ENCODE measurements around the gene PPP1R26.
"Not testable (repeated sequence)": the region's sequence is repeated elsewhere in the genome, so short reads cannot be mapped to it uniquely, and the experiment has no call there.

PPP1R26 gene

GRCh38 chr9:135479469-135480052 lies at the start of gene PPP1R26:
Gene PPP1R26 (plus strand): TSS chr9:135479782. CDS start chr9:135484511, 4,729 bp downstream.
- in situ Hi-C loops (cut with MboI; ENCODE audit: low pct_unique_long_range_greater_than_20kb, low sequenced_read_pairs), result no loop called here
- no peak for DNase-seq

GRCh38 chr9:135437259-135437658 lies 42.3 kb upstream of the PPP1R26 start:
- DNase-seq, result no peak
- in situ Hi-C loops (cut with MboI; ENCODE audit: low pct_unique_long_range_greater_than_20kb, low sequenced_read_pairs), result no loop called here

GRCh38 chr9:135437696-135438095 lies 41.9 kb upstream of the PPP1R26 start:
- in situ Hi-C loops (cut with MboI; ENCODE audit: low pct_unique_long_range_greater_than_20kb, low sequenced_read_pairs), result not testable (repeated sequence)

GRCh38 chr9:135438581-135439232 lies 40.9 kb upstream of the PPP1R26 start:
- in situ Hi-C loops (cut with MboI; ENCODE audit: low pct_unique_long_range_greater_than_20kb, low sequenced_read_pairs), result not testable (repeated sequence)
- peak; percentile 14 for DNase-seq

More at GRCh38 chr9:135437696-135438095, 41.9 kb upstream of the PPP1R26 start:
- not testable (repeated sequence) for DNase-seq

GRCh38 chr9:135439514-135439913 lies 40.1 kb upstream of the PPP1R26 start:
- DNase-seq; in situ Hi-C loops (cut with MboI; ENCODE audit: low pct_unique_long_range_greater_than_20kb, low sequenced_read_pairs): not testable (repeated sequence)

GRCh38 chr9:135439916-135440315 lies 39.7 kb upstream of the PPP1R26 start:
- DNase-seq, result no peak
- in situ Hi-C loops (cut with MboI; ENCODE audit: low pct_unique_long_range_greater_than_20kb, low sequenced_read_pairs), result no loop called here

GRCh38 chr9:135440620-135441019 lies 39.0 kb upstream of the PPP1R26 start:
- no peak for DNase-seq
- in situ Hi-C loops (cut with MboI; ENCODE audit: low pct_unique_long_range_greater_than_20kb, low sequenced_read_pairs), result no loop called here

GRCh38 chr9:135441105-135442071 lies 38.2 kb upstream of the PPP1R26 start:
- DNase-seq, result peak; percentile 71
- in situ Hi-C loops (cut with MboI; ENCODE audit: low pct_unique_long_range_greater_than_20kb, low sequenced_read_pairs), result not testable (repeated sequence)

GRCh38 chr9:135442075-135442474 lies 37.5 kb upstream of the PPP1R26 start:
- peak; percentile 2 for DNase-seq
- in situ Hi-C loops (cut with MboI; ENCODE audit: low pct_unique_long_range_greater_than_20kb, low sequenced_read_pairs), result no loop called here

- in situ Hi-C loops (cut with MboI; ENCODE audit: low pct_unique_long_range_greater_than_20kb, low sequenced_read_pairs), result no loop called here
- peak; percentile 27 for DNase-seq
Observed at GRCh38 chr9:135443797-135444425, 35.7 kb upstream of the PPP1R26 start.

GRCh38 chr9:135447126-135447525 lies 32.5 kb upstream of the PPP1R26 start:
- in situ Hi-C loops (cut with MboI; ENCODE audit: low pct_unique_long_range_greater_than_20kb, low sequenced_read_pairs), result no loop called here
- DNase-seq, result no peak

- in situ Hi-C loops (cut with MboI; ENCODE audit: low pct_unique_long_range_greater_than_20kb, low sequenced_read_pairs), result no loop called here
- peak; percentile 3 for DNase-seq
Observed at GRCh38 chr9:135448663-135449100, 30.9 kb upstream of the PPP1R26 start.

GRCh38 chr9:135449532-135449931 lies 30.1 kb upstream of the PPP1R26 start:
- DNase-seq; in situ Hi-C loops (cut with MboI; ENCODE audit: low pct_unique_long_range_greater_than_20kb, low sequenced_read_pairs): not testable (repeated sequence)

GRCh38 chr9:135450956-135451355 lies 28.6 kb upstream of the PPP1R26 start:
- no peak for DNase-seq
- in situ Hi-C loops (cut with MboI; ENCODE audit: low pct_unique_long_range_greater_than_20kb, low sequenced_read_pairs), result no loop called here

GRCh38 chr9:135451909-135452308 lies 27.7 kb upstream of the PPP1R26 start:
- DNase-seq; in situ Hi-C loops (cut with MboI; ENCODE audit: low pct_unique_long_range_greater_than_20kb, low sequenced_read_pairs): not testable (repeated sequence)

- in situ Hi-C loops (cut with MboI; ENCODE audit: low pct_unique_long_range_greater_than_20kb, low sequenced_read_pairs), result no loop called here
- DNase-seq, result no peak
Observed at GRCh38 chr9:135454737-135455136, 24.8 kb upstream of the PPP1R26 start.

- in situ Hi-C loops (cut with MboI; ENCODE audit: low pct_unique_long_range_greater_than_20kb, low sequenced_read_pairs), result no loop called here
- no peak for DNase-seq
Observed at GRCh38 chr9:135455401-135456030, 24.1 kb upstream of the PPP1R26 start.

- in situ Hi-C loops (cut with MboI; ENCODE audit: low pct_unique_long_range_greater_than_20kb, low sequenced_read_pairs), result no loop called here
- no peak for DNase-seq
Observed at GRCh38 chr9:135456436-135457104, 23.0 kb upstream of the PPP1R26 start.

All from KBM-7 (cell line).